Inflammatory macrophage (primary cell): Measurements from ENCODE around the gene PTGES2.
A peak's percentile ranks its signal among the peaks of the same experiment; 100 is the strongest.

Source experiments
- DNase-seq, 2 donors: peaks; one replicate each; pipeline ENCODE4 v3.0.0-alpha.2; 2020 to 2022

PTGES2 gene

DNA sequence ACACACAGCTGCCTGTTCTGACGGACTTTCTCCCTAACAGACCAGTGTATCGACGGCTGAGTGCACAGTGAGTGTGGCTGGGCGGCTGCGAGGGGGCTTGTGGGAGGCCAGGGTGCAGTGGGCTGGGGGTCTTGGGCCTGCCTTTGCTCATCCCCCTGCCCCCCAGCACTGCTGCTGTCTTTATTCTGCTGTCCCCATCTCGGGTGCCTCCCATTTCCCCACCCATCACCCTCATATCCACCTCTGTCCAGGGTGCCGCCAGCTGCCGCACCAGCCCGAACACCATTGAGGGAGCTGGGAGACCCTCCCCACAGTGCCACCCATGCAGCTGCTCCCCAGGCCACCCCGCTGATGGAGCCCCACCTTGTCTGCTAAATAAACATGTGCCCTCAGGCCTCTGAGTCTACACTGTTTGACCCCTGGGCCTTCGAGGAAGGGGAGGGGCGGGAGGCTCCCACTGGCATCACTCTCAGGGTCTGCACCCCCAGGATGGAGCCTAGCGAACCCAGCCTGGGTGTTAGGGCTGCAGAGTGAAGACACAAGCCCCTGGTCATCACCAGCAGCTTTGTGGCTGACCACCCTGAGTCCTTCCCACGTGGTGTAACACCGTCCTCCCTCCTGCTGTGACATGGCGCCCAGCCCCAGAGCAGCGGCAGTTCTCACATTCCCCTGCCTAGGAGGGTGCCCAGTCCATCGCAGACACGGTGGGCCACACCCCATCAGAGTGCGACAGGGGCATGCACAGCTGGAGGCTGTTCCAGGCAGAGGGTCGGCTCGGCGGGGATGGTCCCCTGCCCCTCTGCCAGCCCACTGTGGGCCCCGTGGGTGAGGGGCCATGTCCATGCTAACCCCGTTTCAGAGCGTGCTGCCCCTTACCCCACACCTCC, 25.8 kb upstream of the PTGES2 start:
- no peak for DNase-seq

DNA sequence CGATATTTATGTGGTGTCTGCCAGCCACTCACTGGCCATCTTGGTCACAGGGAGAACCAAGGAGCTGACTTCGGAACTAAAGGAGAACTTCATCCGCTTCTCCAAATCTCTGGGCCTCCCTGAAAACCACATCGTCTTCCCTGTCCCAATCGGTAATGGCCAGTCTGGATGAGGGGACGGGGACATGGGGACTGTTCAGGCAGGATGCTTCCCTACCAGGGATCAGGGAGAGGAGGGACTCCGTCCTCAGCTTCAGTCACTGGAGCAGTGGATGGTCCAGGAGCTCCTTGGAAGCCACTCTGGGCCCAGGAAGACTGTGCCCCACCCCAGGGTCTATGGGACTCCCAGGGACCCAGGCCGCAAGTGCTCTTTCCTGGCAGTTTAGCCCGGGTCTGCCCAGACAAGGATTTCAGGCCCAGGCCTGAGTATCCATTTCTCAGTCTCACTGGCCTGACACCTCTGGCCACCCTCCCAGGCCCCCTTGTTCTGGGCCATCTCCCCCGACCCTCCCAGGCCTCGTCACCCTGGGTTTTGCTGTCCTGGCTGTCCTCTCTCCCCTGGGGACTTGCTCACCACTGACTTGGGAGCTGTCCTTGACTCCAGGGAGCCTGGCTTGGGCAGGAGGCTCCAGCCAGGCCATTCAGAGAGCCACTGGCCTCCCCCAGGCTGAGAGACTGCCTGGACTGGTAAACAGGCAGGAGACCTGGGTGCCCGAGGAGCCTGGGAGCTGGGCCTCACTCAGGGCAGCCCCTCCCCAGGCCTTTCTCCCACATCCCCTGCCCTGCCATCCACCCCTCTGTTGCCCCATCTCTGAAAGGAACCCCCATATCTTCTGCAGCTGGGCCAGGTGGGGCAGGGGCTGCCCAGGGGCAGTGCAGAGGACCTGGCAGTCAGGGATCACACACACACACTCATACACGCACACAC, 24.9 kb upstream of the PTGES2 start:
- no peak for DNase-seq

DNA sequence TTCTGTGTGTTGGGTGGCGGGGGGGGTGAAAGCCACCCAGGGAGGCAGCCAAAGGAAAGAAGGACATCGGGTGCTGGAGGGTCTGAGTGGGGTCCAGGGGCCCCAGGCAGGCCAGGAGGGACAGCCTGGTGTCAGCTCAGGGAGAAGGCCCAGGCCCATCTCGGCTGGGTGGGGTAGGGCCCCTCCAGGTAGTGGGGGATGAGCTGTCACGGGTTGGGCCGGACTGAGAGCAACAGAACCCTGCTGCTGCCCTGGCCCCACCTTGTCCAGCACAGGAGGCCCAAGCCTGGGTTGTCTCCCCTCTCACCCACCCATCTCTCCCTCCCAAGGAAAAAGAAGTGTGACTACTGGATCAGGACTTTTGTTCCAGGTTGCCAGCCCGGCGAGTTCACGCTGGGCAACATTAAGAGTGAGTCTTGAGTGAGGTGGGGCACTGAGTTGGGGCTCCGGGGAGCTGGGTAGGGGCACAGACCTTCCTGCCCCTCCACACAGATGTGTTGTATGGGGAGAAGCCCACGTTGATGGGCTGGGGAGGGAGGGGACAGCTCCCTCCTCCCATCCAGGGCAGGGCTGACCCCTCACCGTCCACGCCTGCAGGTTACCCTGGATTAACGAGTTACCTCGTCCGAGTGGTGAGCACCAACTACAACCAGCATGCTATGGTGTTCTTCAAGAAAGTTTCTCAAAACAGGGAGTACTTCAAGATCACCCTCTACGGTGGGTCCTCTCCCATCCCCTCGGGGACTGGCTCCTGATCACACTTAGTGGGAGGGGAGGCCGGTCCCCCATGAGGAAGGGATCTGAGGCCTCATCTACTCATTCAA, 24.0 kb upstream of the PTGES2 start:
- no peak for DNase-seq

DNA sequence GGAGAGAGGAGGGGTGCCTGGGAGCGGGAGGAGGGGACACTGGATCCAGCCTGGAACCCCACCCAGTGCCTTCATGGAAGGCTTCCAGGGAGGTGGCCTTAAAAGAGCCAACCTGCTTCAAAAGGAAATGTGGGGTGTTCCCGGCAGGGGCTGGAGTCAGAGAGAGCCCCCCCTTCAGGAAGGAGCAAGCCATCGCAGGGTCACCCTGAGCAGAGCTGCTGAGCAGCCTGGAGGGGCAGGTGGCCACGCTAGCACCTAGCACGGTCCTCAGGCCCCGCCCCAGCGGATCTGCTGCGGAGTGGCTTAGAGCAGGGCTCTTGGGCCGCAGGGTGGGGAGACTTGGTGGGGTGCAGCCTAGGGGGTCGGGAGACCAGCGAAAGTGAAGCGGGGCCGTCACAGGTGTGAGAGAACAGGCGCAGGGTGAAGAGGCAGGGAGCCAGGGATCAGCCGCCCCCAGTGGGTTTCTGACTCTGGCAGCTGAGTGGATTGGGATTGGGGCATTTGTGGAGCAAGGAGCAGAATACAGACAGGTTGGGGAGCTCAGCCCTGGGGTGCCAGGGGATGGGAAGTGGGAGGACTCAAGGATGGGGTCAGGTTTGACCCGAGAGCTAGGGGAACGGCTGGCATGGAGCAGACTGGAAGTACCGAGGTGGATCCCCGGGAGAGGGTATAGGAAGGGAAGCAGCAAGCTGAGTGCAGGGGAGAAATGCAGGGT, 23.2 kb upstream of the PTGES2 start:
- no peak for DNase-seq

DNA sequence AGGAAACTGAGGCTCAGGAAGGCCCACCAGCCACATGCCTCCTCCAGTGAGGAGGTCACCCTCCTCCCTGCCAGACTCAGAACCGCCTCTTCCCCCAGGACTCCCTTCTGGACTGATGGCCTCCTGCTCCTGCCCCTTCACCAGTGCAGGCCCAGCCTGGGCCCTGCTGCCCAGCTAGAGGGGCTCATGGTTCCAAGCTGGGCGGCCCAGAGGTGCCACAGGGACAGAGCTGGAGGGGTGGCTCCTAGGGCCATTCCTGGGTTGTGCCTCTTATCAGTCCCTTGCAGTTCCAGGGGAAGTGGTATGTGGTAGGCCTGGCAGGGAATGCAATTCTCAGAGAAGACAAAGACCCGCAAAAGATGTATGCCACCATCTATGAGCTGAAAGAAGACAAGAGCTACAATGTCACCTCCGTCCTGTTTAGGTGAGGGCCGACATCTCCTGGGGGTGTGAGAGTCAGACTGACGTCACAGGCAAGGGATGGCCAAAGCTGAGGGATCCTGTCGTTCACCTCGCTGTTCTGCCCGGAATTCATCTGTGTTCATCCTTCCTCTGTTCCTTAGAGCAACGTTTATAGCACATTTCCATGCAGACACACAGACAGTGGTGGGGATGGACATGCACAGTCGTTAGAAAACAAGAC, 22.5 kb upstream of the PTGES2 start:
- no peak for DNase-seq

DNA sequence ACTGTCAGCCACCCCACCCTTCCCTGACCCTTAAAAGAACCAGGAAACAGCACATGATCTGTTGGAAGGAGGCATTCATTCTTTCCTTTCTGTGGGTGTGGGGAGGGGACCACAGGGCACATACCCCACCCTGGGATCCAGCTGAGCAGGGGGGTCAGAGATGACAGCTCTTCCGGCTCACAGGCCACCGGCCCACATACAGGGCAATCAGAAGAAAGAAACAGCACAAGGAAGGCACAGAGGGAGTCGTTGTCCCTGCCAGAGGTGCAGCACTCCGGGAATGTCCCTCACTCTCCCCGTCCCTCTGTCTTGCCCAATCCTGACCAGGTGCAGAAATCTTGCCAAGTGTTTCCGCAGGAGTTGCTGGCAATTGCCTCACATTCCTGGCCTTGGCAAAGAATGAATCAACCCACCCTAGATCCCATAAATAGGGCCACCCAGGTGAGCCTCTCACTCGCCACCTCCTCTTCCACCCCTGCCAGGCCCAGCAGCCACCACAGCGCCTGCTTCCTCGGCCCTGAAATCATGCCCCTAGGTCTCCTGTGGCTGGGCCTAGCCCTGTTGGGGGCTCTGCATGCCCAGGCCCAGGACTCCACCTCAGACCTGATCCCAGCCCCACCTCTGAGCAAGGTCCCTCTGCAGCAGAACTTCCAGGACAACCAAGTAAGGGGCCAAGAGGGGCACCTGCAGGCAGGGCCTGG, 21.6 kb upstream of the PTGES2 start, which contains the start of gene LCN2:
LCN2 (plus strand) TSS at position 453 of the 701 bp plus-strand sequence; CDS start at position 526, 73 bp downstream.
- no peak for DNase-seq

DNA sequence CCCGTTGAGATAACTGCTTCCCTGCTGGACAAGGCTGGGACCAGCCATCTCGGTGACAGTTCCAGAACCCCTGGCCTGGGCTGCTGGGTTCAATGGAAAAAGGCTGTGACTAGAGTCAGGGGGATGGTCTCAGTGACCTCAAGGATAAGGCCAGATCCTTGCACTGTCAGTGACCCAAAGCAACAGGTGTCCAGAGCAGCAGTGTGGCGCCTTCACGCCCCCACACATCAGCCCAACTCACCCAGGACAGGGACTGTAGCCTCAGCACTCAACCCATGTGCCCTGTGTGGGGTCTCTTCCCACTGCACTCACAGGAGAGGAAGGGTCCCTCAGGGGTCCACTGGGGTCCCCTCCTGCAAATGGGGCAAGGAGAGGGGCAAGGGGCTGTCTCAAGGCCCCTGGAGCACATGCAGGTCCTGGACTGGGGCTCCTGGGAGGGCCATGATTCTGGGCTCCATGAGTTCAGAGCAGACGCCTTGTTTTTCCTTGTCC, 21.0 kb upstream of the PTGES2 start:
- no peak for DNase-seq

DNA sequence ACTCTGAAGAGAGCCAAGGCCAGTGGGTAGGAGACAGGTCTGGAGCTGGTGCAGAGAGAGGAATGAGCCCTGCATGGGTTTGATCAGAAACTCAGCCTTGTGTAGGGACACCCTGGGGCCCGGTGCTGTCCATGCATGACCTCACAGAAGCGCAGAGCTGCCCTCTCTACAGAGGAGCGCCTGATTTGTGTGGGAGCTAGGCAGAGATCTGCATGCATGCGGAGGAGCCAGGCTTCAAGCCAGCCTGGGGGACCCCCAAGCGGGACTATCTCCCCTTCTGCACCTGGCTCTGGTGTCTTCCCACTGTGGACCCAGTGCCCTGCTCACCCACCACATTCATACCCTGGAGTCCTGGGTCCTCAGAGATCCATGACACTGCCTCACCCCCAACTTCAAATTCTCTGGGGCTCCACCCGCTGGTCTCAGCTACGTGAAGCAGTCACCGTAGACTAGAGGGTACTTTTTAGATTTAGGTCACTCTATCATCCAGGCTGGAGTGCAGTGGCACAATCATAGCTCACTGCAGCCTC, 19.1 kb upstream of the PTGES2 start:
- no peak for DNase-seq

DNA sequence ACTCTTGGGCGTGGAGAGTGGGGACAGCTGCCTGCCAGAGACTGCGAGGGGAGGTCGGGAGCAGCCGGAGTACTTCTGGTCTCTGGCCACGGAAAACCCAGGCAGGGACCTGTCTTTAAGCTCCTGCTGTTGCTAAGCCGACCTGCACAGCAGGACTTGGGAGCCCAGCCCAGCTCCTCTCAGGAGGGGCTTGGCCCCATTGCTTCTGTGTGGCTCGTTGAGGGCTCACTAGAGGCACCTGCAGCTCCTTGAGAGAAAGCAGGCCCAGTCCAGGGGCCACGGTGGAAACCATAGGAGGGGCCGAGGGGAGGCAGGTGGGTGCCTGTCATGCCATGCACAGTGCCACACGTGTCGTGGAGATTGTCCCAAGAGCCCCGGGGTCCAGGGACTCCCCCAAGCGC, 18.4 kb upstream of the PTGES2 start:
- no peak for DNase-seq

DNA sequence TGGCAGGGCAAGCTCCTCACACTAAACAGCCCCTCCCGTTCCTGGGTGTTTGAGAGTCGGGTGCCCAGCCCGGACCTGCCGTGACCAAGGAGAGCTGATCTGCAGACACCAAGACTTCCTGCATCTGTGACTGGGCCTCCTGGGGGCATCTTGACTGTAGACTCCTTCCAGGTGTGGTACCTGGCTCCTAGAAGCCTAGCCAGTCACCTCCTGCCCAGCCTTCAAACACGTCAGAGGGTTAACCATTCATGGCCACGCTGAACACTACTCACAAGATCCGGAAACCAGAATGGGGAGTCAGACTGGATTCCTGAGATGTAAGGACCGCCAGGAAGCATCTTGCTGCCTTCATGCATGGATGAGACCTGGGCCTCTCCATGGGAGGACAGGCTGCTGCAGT, 18.0 kb upstream of the PTGES2 start:
- no peak for DNase-seq

DNA sequence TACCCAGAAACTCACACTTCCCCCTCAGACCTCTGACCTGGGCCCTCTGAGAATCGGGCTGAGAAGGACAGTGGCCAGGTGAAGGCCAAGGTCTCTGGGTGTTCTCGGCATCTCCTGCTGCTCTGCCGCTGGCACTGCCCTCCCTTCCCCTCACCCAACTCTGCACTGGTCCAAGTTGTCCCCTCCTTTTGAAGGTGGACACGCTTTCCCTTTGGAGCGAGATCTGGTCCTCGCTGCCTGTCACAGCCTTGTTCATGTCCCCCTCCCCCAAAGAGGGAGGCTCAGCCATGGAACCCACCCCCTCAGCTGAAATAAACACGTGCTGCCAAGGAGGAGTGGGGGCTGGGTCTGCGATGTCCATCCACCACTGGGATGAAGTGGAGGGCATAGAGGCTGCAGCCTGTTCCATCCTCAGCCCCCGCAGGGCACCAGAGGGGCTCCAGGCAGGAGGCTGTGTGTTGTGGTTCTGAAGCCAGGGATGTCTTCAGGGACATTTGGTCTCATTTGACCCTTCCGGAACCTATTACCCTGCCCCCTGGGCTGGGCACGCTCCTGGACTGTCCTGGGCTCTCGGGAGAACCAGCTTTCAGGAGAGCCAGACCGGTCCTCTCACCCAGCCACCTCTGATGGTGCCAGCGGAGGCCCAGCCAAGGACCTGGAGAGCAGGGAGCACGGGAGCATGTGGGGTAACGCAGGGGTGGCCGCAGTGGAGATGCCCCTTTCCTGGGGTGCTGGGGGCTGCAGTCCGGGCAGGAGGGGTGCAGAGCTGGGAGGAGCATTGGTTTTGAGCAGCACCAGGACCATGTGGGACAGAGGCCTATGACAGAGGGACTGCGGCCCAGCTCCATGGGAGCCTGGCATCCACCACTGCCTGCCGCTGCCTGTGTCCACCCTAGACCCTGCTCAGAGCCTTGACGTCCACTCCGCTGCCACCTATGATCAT, 17.0 kb upstream of the PTGES2 start:
- no peak for DNase-seq

DNA sequence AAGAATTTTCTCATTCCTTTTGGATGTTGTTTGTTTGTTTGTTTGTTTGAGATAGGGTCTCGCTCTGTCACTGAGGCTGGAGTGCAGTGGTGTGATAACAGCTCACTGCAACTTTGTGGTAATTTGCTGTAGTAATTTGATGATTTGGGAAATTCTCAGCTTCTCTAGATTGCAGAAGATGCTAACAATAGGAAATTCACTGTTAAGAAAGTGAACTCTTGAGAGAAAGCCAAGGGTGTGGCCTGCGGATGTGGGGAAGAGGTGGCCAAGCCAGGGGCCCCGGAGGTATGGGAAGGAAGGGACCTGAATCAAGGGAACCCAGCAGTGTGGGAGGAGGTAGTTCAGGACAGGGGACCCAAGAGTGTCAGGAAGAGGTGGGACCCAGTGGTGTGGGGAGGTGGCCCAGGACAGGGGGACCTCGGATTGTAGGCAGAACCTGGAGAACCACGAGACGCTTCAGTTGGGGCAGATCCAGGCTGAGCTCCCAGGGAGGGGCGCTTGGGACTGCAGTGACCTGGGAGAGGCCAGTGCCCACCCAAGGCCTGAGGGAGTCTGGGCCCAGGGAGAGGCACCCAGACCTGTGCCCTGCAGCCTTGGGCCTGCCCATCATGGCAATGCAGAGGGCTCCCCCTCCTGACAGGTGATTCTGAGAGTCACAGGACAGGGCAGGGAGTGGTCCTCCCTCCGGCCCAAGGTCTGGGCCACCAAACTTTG, 16.2 kb upstream of the PTGES2 start:
- DNase-seq = peak in 1 of 2 donors; percentile 9

DNA sequence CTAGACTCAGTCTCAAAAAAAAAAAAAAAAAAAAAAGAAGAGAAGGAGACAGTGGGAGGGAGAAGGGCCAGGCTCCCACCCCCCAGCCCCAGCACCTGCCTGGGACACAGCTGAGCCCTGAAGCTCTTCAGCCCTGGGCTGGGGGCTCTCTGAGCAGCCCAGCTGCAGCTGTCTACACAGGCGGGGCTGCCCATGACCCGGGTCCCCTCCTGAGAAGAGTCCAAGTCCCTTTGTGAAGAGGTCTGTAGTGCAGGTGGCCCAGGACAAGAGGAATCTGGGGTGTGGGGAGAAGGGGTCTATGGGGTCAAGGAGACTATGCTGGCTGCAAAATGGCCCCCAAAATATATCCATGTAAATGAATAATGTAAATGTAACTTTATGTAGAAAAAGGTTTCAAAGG, 15.1 kb upstream of the PTGES2 start:
- DNase-seq = no peak

DNA sequence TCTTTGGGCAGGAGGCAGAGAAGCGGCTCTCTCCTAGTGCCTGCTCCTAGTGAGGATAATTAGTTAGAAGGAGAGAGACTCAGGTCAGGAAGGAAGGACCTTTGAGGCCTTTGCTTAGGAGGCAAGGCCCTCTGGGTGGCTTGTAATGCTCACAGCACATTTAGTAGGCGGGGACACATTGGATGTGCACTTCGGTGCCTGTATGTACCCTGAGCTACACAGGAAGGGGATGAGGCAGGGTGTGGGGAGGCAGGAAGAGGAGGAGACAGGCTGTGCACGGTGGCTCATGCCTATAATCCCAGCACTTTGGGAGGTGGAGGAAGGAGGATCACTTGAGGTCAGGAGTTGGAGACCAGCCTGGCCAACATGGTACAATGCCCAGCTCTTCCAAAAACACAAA, 14.5 kb upstream of the PTGES2 start:
- DNase-seq = no peak

DNA sequence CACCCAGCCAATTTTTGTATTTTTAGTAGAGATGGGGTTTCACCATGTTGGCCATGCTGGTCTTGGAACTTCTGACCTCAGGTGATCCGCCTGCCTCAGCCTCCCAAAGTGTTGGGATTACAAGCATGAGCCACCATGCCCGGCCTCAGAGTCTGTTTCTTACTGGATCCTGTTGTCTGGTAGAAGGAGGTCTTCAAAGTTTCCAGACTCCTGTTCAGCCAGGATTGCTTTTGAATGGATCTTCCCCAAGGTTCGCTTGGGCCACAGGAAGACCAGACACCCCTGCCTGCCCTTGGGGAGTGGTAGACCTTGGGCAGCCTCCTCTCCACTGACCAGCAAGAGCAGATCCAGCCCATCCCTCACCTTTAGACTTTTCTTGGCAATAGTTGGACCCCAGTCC, 14.1 kb upstream of the PTGES2 start:
- no peak for DNase-seq

DNA sequence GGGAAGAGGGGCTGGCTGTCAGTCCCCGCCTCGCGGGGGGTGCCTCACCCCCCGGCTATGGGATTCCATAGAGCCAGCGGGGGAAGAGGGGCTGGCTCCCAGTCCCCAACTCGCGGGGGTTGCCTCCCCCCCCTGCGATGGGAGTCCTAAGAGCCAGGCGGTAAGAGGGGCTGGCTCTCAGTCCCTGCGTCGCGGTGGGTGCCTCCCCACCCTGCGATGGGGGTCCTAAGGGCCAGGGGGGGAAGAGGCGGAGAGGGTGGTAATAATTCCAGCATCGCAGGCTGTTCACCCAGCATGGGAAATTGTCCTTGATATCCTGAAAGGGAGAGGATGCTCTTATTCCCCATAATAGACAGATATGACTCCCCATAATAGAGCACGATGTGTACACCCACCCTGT, 12.1 kb upstream of the PTGES2 start:
- no peak for DNase-seq

DNA sequence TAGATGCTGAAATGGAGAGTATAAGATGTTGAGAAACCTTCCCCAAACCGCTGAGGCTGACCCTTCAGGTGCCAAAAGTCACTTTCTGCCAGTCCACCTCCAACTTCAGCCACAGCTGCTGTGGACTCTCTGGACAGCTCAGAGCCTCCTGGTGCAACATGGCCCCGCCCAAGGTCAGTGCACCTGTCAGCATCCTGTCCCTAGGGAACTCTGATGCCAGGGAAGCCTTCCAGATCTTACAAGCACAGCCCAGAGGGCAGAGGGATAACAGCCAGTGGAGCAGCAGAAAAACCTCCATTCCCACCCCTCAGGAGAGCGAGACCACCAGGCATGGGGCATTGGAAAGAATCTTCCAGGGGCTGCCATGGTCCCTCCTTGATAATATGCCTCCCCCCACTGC, 10.5 kb upstream of the PTGES2 start:
- no peak for DNase-seq
